ENCODE results near the gene ZNG1B. TPM values are rescaled to one million over a fixed set of nuclear protein-coding genes. Genes with fewer than 3 reads are reported as not detected.
"Not testable (repeated sequence)": the region's sequence is repeated elsewhere in the genome, so short reads cannot be mapped to it uniquely, and the experiment has no call there.

The ZNG1B gene
- total RNA-seq, 1 donor = 26.4 TPM

DNA sequence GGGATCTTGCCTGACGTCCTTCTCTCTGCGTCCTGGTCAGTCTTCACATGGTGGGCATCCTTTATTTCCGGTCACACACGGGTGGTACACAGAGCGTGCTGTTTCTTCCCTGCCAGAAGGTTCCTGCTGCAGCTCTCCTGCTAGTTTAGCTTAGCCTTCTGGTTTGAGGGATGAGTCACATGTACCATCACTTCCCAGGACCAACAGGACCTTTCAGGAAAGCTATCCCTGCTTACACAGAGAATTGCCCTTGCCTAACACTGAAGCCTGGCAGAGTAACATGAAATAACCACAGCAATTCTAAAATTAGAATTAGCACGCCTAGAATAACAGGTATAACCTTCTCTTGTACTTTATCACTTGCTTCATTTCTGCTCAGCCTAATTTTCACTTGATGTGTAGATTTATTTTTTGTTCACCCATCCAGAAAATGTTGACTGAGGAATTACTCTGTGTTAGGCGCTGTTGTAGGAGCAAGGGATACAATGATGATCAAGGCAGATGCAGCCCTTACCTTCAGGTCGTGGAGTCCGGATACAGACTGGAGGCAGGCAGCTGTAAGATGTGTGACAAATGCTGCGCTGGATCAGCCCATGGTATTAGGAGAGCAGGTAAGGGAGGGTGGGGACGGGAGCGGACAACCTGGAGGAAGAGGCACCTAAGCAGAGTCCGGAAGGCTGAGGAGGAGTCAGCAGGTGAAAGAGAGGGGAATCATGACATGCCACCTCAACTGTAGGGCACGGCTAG lies 70.1 kb downstream of the ZNG1B start:
- not testable (repeated sequence) for H3K27me3 ChIP-seq (ENCODE audit: insufficient read depth, low read length); H3K27ac ChIP-seq (ENCODE audit: low read depth, low read length); H3K4me3 ChIP-seq (ENCODE audit: insufficient read depth, low read length); H3K9me3 ChIP-seq (ENCODE audit: low read depth, low read length); H3K79me2 ChIP-seq (ENCODE audit: insufficient read depth, low read length); DNase-seq (ENCODE audit: insufficient read length, low spot score, missing footprints); H3K36me3 ChIP-seq (ENCODE audit: insufficient read depth, low read length); H3K4me2 ChIP-seq (ENCODE audit: insufficient read depth, low read length); H2AFZ ChIP-seq (ENCODE audit: low read length); H4K20me1 ChIP-seq (ENCODE audit: insufficient read depth, low read length); H3K4me1 ChIP-seq (ENCODE audit: insufficient read depth, low read length)

DNA sequence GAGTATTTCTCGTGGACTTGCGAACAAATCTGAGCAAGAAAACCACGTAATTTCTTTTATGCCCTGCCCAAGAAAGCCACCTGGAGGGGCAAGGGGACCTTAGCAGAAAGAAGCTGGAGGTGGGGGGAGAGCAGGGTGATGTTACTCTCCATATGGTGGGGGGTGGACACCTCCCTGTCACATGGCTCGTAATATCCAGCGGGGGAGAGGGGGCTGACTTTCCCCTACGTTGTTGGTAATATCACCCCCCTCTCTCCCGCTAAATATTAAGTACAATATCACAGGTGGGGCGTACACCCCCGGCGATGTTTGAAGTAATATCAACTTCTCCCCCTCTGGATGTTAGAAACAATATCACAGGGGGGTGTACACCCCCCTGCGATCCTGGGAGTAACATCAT lies 70.7 kb downstream of the ZNG1B start:
- H3K27me3 ChIP-seq (ENCODE audit: insufficient read depth, low read length); H4K20me1 ChIP-seq (ENCODE audit: insufficient read depth, low read length); H3K27ac ChIP-seq (ENCODE audit: low read depth, low read length); H3K4me2 ChIP-seq (ENCODE audit: insufficient read depth, low read length); H2AFZ ChIP-seq (ENCODE audit: low read length); H3K79me2 ChIP-seq (ENCODE audit: insufficient read depth, low read length); H3K9me3 ChIP-seq (ENCODE audit: low read depth, low read length); DNase-seq (ENCODE audit: insufficient read length, low spot score, missing footprints); H3K4me1 ChIP-seq (ENCODE audit: insufficient read depth, low read length); H3K4me3 ChIP-seq (ENCODE audit: insufficient read depth, low read length); H3K36me3 ChIP-seq (ENCODE audit: insufficient read depth, low read length): not testable (repeated sequence)

DNA sequence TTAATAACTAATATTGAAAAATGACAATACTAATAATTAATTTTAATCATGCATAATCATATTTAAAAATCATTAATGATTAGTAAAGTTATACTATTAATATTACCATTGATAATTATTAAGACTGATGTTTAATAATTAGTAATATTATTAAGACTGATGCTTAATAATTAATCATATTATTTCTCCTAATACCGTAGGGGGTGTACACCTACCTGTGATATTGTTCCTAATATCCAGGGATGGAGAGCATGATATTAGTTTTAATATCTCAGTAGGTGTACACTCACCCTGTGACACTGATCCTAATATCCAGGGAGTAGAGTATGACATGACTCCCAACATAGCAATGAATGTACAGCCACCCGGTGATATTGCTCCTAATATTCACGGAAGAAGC lies 73.4 kb downstream of the ZNG1B start:
- H4K20me1 ChIP-seq (ENCODE audit: insufficient read depth, low read length); H3K4me3 ChIP-seq (ENCODE audit: insufficient read depth, low read length); H3K36me3 ChIP-seq (ENCODE audit: insufficient read depth, low read length); H3K4me2 ChIP-seq (ENCODE audit: insufficient read depth, low read length); H3K4me1 ChIP-seq (ENCODE audit: insufficient read depth, low read length); H3K27ac ChIP-seq (ENCODE audit: low read depth, low read length); DNase-seq (ENCODE audit: insufficient read length, low spot score, missing footprints); H2AFZ ChIP-seq (ENCODE audit: low read length); H3K9me3 ChIP-seq (ENCODE audit: low read depth, low read length); H3K27me3 ChIP-seq (ENCODE audit: insufficient read depth, low read length); H3K79me2 ChIP-seq (ENCODE audit: insufficient read depth, low read length): not testable (repeated sequence)

DNA sequence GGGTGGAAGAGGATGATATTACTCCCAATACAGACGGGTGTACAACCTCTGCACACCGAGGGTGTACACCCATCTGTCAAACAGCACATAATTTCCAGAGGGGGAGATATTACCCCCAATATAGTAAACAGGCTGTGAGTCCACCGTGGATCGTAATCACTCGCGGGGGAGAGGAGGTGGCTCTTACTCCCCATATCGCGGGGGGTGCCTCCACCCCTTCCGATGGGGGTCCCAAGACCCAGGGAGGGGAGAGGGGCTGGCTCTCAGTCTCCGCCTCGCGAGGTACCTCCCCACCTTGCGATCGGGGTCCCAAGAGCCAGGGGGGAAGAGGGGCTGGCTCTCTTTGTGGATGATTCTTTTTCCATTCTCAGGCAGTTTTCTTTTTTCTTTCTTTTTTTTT lies 74.4 kb downstream of the ZNG1B start:
- not testable (repeated sequence) for H3K9me3 ChIP-seq (ENCODE audit: low read depth, low read length); H4K20me1 ChIP-seq (ENCODE audit: insufficient read depth, low read length); H3K27me3 ChIP-seq (ENCODE audit: insufficient read depth, low read length); H3K79me2 ChIP-seq (ENCODE audit: insufficient read depth, low read length); H2AFZ ChIP-seq (ENCODE audit: low read length); H3K27ac ChIP-seq (ENCODE audit: low read depth, low read length); H3K4me2 ChIP-seq (ENCODE audit: insufficient read depth, low read length); H3K36me3 ChIP-seq (ENCODE audit: insufficient read depth, low read length); H3K4me1 ChIP-seq (ENCODE audit: insufficient read depth, low read length); H3K4me3 ChIP-seq (ENCODE audit: insufficient read depth, low read length); DNase-seq (ENCODE audit: insufficient read length, low spot score, missing footprints)

DNA sequence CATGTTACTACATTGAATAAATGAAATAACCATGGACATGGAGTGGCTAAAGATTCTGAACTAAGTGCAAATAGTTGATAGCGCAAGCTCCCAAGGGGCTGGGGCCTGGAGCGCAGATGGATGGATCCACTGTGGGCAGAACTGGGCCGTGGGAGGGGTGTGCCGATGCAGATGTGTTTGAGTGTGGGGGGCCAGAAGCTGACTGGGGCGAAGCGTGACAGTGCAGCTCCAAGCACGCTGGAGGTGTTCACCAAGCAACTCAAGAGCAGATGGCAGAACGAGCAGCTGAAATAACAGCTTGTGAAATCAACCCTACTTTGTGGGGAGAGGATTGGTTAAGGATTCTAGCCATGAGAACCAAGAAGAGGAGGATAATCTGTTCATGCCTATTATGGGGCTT lies 78.0 kb downstream of the ZNG1B start:
- H3K27me3 ChIP-seq (ENCODE audit: insufficient read depth, low read length); H3K4me3 ChIP-seq (ENCODE audit: insufficient read depth, low read length); H3K27ac ChIP-seq (ENCODE audit: low read depth, low read length); DNase-seq (ENCODE audit: insufficient read length, low spot score, missing footprints); H3K9me3 ChIP-seq (ENCODE audit: low read depth, low read length); H3K36me3 ChIP-seq (ENCODE audit: insufficient read depth, low read length); H4K20me1 ChIP-seq (ENCODE audit: insufficient read depth, low read length); H3K4me2 ChIP-seq (ENCODE audit: insufficient read depth, low read length); H2AFZ ChIP-seq (ENCODE audit: low read length); H3K4me1 ChIP-seq (ENCODE audit: insufficient read depth, low read length); H3K79me2 ChIP-seq (ENCODE audit: insufficient read depth, low read length): not testable (repeated sequence)

DNA sequence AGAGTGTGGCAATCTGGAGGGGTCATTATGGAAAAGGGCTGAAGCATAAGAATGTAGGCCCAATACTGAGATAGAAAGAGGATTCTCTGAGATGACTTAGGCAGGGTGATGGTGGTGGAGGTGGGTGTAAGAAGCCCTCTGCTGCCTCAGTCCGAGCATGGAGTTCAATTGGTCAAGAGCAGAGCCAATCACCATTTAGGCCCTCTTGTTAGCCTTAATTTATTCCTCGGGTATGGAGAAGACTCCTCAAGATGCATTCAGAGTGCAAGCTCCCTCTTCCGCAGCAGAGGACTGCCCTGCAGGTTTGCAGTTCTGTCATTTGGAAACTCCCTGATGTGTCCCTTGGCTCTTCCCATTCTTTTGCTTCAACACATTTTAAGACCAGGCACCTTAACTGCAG lies 78.5 kb downstream of the ZNG1B start:
- H3K4me3 ChIP-seq (ENCODE audit: insufficient read depth, low read length); H3K4me2 ChIP-seq (ENCODE audit: insufficient read depth, low read length); H4K20me1 ChIP-seq (ENCODE audit: insufficient read depth, low read length); H3K79me2 ChIP-seq (ENCODE audit: insufficient read depth, low read length); H3K27me3 ChIP-seq (ENCODE audit: insufficient read depth, low read length); H3K4me1 ChIP-seq (ENCODE audit: insufficient read depth, low read length); H3K36me3 ChIP-seq (ENCODE audit: insufficient read depth, low read length); H3K27ac ChIP-seq (ENCODE audit: low read depth, low read length); H2AFZ ChIP-seq (ENCODE audit: low read length); H3K9me3 ChIP-seq (ENCODE audit: low read depth, low read length); DNase-seq (ENCODE audit: insufficient read length, low spot score, missing footprints): not testable (repeated sequence)

DNA sequence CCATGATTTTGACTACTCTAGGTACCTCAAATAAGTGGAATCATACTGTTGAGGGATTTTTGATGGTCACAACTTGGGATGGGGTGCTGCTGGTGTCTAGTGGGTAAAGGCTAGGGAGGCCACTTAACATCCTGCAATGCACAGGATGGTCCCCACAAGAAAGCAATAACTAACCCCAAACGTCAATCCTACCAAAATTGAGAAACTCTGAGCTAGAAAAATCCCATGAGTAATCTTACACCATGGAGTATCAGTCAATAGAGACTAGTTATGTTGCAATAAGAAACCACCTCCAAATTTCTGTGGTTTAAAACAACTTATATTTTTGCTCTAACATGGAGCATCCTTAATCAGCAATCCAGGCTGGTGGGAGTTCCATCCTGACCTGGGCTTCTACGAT lies 79.5 kb downstream of the ZNG1B start:
- not testable (repeated sequence) for H3K4me2 ChIP-seq (ENCODE audit: insufficient read depth, low read length); H4K20me1 ChIP-seq (ENCODE audit: insufficient read depth, low read length); H3K4me1 ChIP-seq (ENCODE audit: insufficient read depth, low read length); H3K36me3 ChIP-seq (ENCODE audit: insufficient read depth, low read length); H3K9me3 ChIP-seq (ENCODE audit: low read depth, low read length); H3K27me3 ChIP-seq (ENCODE audit: insufficient read depth, low read length); H3K4me3 ChIP-seq (ENCODE audit: insufficient read depth, low read length); H3K27ac ChIP-seq (ENCODE audit: low read depth, low read length); DNase-seq (ENCODE audit: insufficient read length, low spot score, missing footprints); H2AFZ ChIP-seq (ENCODE audit: low read length); H3K79me2 ChIP-seq (ENCODE audit: insufficient read depth, low read length)

DNA sequence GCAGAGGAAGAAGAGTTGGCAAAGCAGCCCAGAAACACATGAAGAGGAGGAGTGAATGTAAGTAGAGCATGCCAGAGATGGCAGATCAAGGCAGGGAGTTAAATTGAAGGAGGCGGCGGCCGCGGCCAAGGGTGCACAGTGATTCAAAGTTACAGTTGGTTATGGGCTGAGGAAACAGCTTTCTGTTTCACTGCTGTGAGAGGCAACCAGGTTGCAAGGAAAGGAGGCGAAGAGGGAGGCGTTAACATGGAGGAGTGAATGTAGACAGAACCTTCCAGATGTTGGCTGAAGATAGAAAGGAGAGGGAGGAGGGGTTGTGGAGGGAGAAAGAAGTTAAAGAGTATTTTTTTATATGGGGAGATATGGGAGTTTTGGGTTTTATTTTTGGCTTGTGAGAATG lies 83.3 kb downstream of the ZNG1B start:
- H3K4me3 ChIP-seq (ENCODE audit: insufficient read depth, low read length); H3K9me3 ChIP-seq (ENCODE audit: low read depth, low read length); H3K79me2 ChIP-seq (ENCODE audit: insufficient read depth, low read length); H3K27ac ChIP-seq (ENCODE audit: low read depth, low read length); H3K27me3 ChIP-seq (ENCODE audit: insufficient read depth, low read length); H3K4me1 ChIP-seq (ENCODE audit: insufficient read depth, low read length); H4K20me1 ChIP-seq (ENCODE audit: insufficient read depth, low read length); DNase-seq (ENCODE audit: insufficient read length, low spot score, missing footprints); H2AFZ ChIP-seq (ENCODE audit: low read length); H3K4me2 ChIP-seq (ENCODE audit: insufficient read depth, low read length); H3K36me3 ChIP-seq (ENCODE audit: insufficient read depth, low read length): not testable (repeated sequence)

DNA sequence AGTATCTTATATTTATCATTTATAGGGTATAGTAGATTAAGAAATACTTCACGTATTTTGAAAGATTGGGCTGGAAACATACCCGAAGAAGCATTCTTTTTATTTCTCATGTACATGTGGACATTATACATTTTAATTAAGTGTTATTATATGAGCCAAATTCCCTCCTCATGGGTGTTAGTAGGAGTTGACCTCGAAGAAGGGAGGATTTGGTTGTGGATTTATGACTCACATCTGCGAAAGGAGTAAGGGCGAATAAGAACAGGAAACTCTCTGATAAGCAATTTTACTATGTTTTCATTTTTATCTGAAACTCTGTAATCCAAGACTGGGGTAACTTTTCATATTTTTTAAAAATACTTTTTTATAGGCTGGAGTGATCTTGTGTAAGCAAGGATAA lies 84.0 kb downstream of the ZNG1B start:
- not testable (repeated sequence) for H3K27me3 ChIP-seq (ENCODE audit: insufficient read depth, low read length); H3K4me3 ChIP-seq (ENCODE audit: insufficient read depth, low read length); H3K4me1 ChIP-seq (ENCODE audit: insufficient read depth, low read length); H4K20me1 ChIP-seq (ENCODE audit: insufficient read depth, low read length); H3K79me2 ChIP-seq (ENCODE audit: insufficient read depth, low read length); H3K36me3 ChIP-seq (ENCODE audit: insufficient read depth, low read length); H3K4me2 ChIP-seq (ENCODE audit: insufficient read depth, low read length); H3K27ac ChIP-seq (ENCODE audit: low read depth, low read length); H2AFZ ChIP-seq (ENCODE audit: low read length); DNase-seq (ENCODE audit: insufficient read length, low spot score, missing footprints); H3K9me3 ChIP-seq (ENCODE audit: low read depth, low read length)

All from osteoblast (primary cell).